ENCODE data around the gene BCL2. TPM values are rescaled to one million over a fixed set of nuclear protein-coding genes. Genes with fewer than 3 reads are reported as not detected.
A peak's percentile ranks its signal among the peaks of the same experiment; 100 is the strongest.

BCL2 gene
- total RNA-seq, 2 donors from 2014 or later, result 13.9 to 16.4 TPM

DNA sequence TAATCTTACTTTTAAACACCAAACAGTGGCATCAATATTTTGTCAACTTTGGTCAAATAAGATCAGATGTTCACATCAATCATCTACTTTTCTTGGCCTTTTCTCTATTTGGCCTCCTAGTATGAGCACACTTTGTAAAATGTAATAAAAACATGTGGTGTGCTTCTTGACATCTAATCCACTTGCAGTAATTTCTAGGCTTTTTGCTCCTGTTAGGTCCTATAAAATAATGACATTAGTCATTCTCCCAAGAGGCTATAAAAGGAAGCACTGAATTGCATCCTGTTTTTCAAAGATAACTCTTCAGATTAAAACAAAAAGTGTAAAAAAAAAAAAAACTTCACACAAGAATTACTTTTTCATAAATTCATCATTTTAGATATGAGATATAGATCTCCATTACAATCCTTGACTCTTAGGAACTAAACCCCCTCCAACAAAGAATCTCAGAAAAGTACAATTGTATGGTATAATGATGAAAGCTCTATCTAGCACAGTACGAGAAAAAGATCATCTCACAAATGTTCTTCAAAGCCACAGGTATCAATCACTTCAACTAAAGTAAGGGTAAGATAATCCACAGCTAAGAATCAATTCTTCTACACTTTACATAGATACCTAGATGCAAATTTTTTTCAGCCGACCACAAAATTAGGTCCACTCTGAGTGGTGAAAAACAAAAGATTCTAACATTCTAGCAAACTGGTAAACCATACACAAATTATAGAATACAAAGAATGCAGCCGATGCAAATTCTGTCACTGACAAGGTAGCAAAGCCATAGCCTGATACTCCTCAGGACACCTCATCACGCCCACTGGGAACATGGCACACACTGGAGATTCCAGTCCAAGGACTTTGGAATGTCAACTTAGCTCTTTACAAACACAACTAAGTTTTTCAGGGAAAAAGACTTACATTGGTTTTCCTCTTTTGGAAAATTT is 2.7 kb downstream of the BCL2 start:
- no peak for DNase-seq
- Histone ChIP-seq H3K9ac (ENCODE audit: low read depth in 2 of 2, low read length in 2 of 2) (peak overlapping the region in 1 of 2 donors; percentile 83), H3K36me3 (no peaks in the 10 kb centered on the region), H3K27me3 (no peaks in the 10 kb centered on the region), H3K4me1 (no peaks in the 10 kb centered on the region), H3K4me3 (peak overlapping the region; percentile 88), H3K27ac (peak overlapping the region; percentile 62), H3K9me3 (no peaks in the 10 kb centered on the region)
- intact Hi-C loops (cut with DNase I), result no loop called here
- TF ChIP-seq, protein P1, sequence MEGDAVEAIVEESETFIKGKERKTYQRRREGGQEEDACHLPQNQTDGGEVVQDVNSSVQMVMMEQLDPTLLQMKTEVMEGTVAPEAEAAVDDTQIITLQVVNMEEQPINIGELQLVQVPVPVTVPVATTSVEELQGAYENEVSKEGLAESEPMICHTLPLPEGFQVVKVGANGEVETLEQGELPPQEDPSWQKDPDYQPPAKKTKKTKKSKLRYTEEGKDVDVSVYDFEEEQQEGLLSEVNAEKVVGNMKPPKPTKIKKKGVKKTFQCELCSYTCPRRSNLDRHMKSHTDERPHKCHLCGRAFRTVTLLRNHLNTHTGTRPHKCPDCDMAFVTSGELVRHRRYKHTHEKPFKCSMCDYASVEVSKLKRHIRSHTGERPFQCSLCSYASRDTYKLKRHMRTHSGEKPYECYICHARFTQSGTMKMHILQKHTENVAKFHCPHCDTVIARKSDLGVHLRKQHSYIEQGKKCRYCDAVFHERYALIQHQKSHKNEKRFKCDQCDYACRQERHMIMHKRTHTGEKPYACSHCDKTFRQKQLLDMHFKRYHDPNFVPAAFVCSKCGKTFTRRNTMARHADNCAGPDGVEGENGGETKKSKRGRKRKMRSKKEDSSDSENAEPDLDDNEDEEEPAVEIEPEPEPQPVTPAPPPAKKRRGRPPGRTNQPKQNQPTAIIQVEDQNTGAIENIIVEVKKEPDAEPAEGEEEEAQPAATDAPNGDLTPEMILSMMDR (IDR thresholded peaks at IDR 0.05), result no peak

DNA sequence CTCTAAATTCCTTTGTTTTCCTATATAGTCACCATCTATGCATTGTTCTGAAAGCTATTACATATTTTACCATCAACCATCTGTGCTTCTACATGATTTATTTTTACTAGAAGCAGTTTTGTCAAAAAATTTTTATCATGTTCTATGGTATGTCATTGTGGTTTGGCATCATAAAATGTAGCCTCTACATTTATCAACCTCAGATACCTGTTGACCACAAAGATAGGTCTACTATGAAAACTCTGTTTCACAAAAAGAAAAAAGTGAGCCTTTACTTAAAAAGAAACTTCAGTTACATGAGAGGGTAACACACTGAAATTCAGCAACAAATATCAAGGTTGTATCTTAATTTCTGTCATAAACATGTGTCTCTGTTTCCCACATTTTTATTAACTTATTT is 3.7 kb downstream of the BCL2 start:
- intact Hi-C loops (cut with DNase I), result no loop called here
- H3K27ac ChIP-seq, result peak overlapping the region; percentile 16
- DNase-seq, result no peak
- TF ChIP-seq, protein P1 (IDR thresholded peaks at IDR 0.05), result no peak
- H3K4me1 ChIP-seq, result no peaks in the 10 kb centered on the region
- H3K9ac ChIP-seq (ENCODE audit: low read depth in 2 of 2, low read length in 2 of 2), result no peak overlapping the region
- no peaks in the 10 kb centered on the region for H3K9me3 ChIP-seq
- no peaks in the 10 kb centered on the region for H3K36me3 ChIP-seq
- H3K4me3 ChIP-seq, result no peak overlapping the region
- no peaks in the 10 kb centered on the region for H3K27me3 ChIP-seq

DNA sequence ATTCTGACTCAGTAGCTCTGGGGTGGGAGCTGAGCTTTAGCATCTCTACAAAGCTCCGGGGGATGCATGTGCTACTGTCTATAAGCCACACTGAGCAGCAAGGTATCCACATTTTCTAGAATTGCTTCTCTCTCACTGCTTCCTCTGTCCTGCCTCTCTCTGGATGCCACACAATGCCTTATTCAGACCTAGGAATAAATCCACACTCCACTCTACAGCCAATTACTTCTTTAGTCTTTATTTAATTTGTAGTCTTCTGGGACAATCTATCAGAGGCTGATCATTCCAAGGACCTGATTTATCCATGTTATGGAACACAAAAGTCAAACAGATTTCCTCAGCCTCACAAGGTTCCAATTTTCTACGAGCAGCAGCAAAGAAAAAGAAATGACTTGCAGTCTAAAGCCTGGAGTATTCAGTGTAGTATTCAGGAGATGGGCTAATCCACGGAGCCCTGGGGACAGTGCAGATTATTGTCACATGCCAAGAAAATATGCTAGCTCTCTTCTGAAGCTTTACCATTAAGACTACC is 4.4 kb downstream of the BCL2 start:
- no peak overlapping the region for H3K9ac ChIP-seq (ENCODE audit: low read depth in 2 of 2, low read length in 2 of 2)
- H3K9me3 ChIP-seq, result no peaks in the 10 kb centered on the region
- no peaks in the 10 kb centered on the region for H3K27me3 ChIP-seq
- TF ChIP-seq, protein P1 (IDR thresholded peaks at IDR 0.05), result no peak
- no peaks in the 10 kb centered on the region for H3K36me3 ChIP-seq
- no peak overlapping the region for H3K27ac ChIP-seq
- intact Hi-C loops (cut with DNase I), result no loop called here
- DNase-seq, result no peak
- H3K4me1 ChIP-seq, result no peaks in the 10 kb centered on the region
- peak overlapping the region; percentile 0 for H3K4me3 ChIP-seq

DNA sequence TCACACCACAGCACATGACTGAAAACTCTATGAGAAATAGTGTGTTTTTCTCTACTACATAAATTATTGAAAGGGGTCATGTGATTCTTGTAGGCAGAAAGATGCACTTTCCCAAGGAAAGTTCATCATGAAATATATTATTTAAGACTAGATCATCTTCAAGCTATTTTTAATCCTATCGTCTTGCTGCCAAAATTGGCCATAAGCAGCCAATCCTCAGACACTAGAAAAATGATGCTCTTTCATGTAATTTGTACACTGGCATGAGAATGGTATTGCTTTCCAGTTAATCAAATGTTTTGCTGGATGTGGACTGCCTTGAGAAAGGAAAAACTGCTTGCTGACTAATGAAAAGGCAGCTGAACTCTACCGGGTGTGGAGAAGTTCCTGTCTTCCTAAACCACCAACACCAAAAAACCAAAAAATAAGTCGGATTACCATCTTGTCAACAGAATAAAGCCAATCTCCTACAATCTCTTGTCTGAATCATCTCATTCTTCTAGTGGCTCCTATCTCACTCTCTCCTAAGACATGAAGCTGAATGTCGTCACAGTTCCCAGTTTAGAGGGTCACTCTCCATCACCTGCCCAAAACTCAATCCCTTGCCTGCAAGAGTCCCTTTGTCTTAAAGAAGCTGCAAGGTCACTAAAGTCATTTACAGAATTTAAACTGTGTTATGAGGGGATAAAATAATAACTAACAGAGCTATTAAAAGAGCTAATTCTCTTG is 5.3 kb downstream of the BCL2 start:
- H3K9me3 ChIP-seq, result no peaks in the 10 kb centered on the region
- no peak overlapping the region for H3K9ac ChIP-seq (ENCODE audit: low read depth in 2 of 2, low read length in 2 of 2)
- H3K27me3 ChIP-seq, result no peaks in the 10 kb centered on the region
- TF ChIP-seq, protein P1 (IDR thresholded peaks at IDR 0.05), result no peak
- H3K4me1 ChIP-seq, result no peaks in the 10 kb centered on the region
- H3K4me3 ChIP-seq, result no peak overlapping the region
- H3K36me3 ChIP-seq, result no peaks in the 10 kb centered on the region
- DNase-seq, result no peak
- H3K27ac ChIP-seq, result no peak overlapping the region
- intact Hi-C loops (cut with DNase I), result no loop called here

DNA sequence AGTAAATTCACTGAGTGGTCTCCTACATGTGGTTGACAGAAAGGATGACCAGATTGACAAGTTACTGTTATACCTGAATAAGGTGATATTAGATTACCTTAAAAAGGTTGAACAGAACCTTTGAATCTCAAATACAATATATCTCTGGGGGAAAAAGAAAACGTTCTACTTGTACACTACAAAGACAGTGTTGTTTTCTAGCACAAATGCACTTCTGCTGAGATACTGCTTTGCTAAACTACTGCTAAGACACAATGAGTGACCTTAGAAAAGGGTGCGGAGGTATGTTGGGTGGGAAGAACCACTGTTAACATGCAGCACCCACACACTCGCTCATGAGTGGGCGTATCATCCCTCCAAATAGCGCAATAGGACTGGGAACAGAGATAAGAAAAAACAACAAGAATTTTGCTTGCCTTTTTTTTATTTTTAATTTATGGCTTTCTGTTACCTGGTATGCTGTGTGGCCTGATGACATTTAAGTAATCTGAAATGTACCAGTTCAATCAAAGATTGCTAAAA is 6.1 kb downstream of the BCL2 start:
- no peaks in the 10 kb centered on the region for H3K4me1 ChIP-seq
- intact Hi-C loops (cut with DNase I), result no loop called here
- H3K9me3 ChIP-seq, result no peaks in the 10 kb centered on the region
- H3K27ac ChIP-seq, result peak overlapping the region; percentile 35
- no peak for DNase-seq
- no peaks in the 10 kb centered on the region for H3K36me3 ChIP-seq
- H3K9ac ChIP-seq (ENCODE audit: low read depth in 2 of 2, low read length in 2 of 2), result no peak overlapping the region
- no peaks in the 10 kb centered on the region for H3K27me3 ChIP-seq
- TF ChIP-seq, protein P1 (IDR thresholded peaks at IDR 0.05), result no peak
- no peak overlapping the region for H3K4me3 ChIP-seq

Data from colonic mucosa (tissue), 4 donors.